Thyroid gland (tissue), 4 donors: ENCODE data around the gene BRIP1. TPM values are rescaled to one million over a fixed set of nuclear protein-coding genes. Genes with fewer than 3 reads are reported as not detected.

ENCODE experiments used
- DNase-seq, 2 donors: peaks; one replicate each; pipeline ENCODE4 v3.0.0-alpha.2; 2019
- H3K27ac ChIP-seq, 3 donors: fragments of 200-600 bp; sonication (generic); 1 replicate in 2 of 3; 2 replicates in 1 of 3; pipeline ENCODE4 v1.5.1; 2016 to 2019; ENCODE audit warnings: mild to moderate bottlenecking in 1 of 3, moderate library complexity in 1 of 3
- H3K27me3 ChIP-seq: fragments of 200-600 bp; sonication (generic); one replicate; pipeline ENCODE4 v1.5.1; 2019
- H3K36me3 ChIP-seq, 2 donors: fragments of 200-600 bp; sonication (generic); one replicate each; pipeline ENCODE4 v1.5.1; 2016 to 2019
- H3K4me1 ChIP-seq, 2 donors: fragments of 200-600 bp; sonication (generic); one replicate each; pipeline ENCODE4 v1.5.1; 2017 to 2019
- H3K4me3 ChIP-seq, 3 donors: fragments of 200-600 bp; sonication (generic); replicated peaks in 1 of 3; 1 replicate in 2 of 3; 2 replicates in 1 of 3; pipeline ENCODE4 v1.5.1; 2016; ENCODE audit warnings: mild to moderate bottlenecking in 1 of 3
- H3K9me3 ChIP-seq: fragments of 200-600 bp; sonication (generic); one replicate; pipeline ENCODE4 v1.5.1; 2017
- POLR2A ChIP-seq, 2 donors: fragments of 450-650 bp; IDR thresholded peaks; one replicate each; pipeline ENCODE4 v1.6.1; 2017; ENCODE audit warnings: antibody characterized with exemption in 2 of 2, mild to moderate bottlenecking in 2 of 2, moderate library complexity in 1 of 2
- WGBS, 2 donors: methylation state at CpG; one replicate each; pipeline ENCODE4 v1.1.5; 2017; 5-methylcytosine and 5-hydroxymethylcytosine counted together
- intact Hi-C: fragments of 100-400 bp; cut with DNase I; formaldehyde crosslinking; loops from one replicate; pipeline ENCODE4 v1.15.1; 2023
- total RNA-seq, 4 donors: library from RNA; depleted of rRNA; stranded (reverse); fragments of >200 nt; gene quantifications; one replicate each; pipeline ENCODE4 v1.2.3, GENCODE V29; 2016
- TF ChIP-seq, protein P1 (sequence below), 6 experiments: fragments of 200-600 bp in 3 of 6; fragments of 450-650 bp in 3 of 6; sonication (generic) in 3 of 6; IDR thresholded peaks; one replicate each; pipeline ENCODE4 v1.5.1; 2016 to 2019; ENCODE audit warnings: antibody characterized with exemption in 6 of 6, mild to moderate bottlenecking in 2 of 6, inconsistent platforms in 1 of 6, moderate library complexity in 1 of 6

The BRIP1 gene
- total RNA-seq, 4 donors from 2014 or later = 0.40 TPM; not detected in 3

DNA sequence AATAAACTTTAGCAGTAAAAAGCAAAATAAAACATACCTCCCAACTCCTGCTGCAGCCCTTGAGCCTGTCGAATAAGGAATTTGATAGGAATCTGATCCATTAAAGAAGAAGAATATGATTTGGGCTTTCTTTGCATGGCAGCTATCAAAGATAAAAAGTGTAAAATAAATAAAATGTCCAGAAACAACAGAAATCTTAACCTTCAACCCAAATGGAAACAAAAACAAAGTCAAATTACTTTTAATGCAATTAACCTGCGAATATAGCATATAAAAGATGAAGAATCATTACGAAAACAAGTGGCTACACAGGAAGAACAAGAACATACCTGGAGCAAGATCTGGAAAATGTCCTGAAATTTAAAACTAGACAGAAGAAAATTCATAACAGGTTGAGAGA lies 21.5 kb upstream of the BRIP1 start:
- TF ChIP-seq POLR2A (IDR thresholded peaks at IDR 0.05) = no peak
- TF ChIP-seq, protein P1, sequence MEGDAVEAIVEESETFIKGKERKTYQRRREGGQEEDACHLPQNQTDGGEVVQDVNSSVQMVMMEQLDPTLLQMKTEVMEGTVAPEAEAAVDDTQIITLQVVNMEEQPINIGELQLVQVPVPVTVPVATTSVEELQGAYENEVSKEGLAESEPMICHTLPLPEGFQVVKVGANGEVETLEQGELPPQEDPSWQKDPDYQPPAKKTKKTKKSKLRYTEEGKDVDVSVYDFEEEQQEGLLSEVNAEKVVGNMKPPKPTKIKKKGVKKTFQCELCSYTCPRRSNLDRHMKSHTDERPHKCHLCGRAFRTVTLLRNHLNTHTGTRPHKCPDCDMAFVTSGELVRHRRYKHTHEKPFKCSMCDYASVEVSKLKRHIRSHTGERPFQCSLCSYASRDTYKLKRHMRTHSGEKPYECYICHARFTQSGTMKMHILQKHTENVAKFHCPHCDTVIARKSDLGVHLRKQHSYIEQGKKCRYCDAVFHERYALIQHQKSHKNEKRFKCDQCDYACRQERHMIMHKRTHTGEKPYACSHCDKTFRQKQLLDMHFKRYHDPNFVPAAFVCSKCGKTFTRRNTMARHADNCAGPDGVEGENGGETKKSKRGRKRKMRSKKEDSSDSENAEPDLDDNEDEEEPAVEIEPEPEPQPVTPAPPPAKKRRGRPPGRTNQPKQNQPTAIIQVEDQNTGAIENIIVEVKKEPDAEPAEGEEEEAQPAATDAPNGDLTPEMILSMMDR (IDR thresholded peaks at IDR 0.05) = no peak
- no peak overlapping the region for H3K27ac ChIP-seq
- no peak overlapping the region for H3K4me3 ChIP-seq
- peaks cover 9 to 15% of the 10 kb centered on the region in 2 donors for H3K36me3 ChIP-seq
- DNase-seq = no peak
- no peaks in the 10 kb centered on the region for H3K27me3 ChIP-seq
- no peaks in the 10 kb centered on the region for H3K4me1 ChIP-seq
- no peaks in the 10 kb centered on the region for H3K9me3 ChIP-seq
- WGBS, 2 donors = 92 to 94% methylated on average over 3 of the region's 3 CpGs
- intact Hi-C loops = no loop called here

DNA sequence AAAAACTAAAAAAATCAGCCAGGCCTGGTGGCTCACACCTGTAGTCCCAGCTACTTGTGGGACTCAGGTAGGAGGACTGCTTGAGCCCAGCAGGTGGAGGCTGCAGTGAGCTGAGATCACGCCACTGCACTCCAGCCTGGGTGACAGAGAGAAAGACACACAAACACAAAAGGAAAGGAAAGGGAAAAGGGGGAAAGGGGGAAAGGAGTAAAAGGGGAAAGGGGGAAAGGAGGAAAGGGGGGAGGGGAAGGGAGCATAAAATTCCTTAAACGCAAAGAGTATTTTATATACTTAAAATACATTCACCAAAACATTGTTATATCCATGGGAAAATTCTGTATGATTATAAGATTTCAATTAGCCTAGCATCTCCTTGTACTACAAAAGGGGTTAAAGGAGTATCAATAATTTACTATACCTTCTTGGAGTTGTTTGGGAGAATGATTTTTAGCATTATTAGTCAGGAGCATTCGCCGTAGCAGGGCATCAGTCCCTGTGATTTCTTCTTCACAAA lies 17.3 kb upstream of the BRIP1 start:
- Histone ChIP-seq H3K4me1 (no peaks in the 10 kb centered on the region), H3K36me3 (peaks cover 15 to 20% of the 10 kb centered on the region in 2 donors)
- intact Hi-C loops = no loop called here

GRCh38 chr17:61878984-61879612 lies 15.8 kb upstream of the BRIP1 start:
- peaks cover 8 to 15% of the 10 kb centered on the region in 2 donors for H3K36me3 ChIP-seq
- H3K4me1 ChIP-seq = no peaks in the 10 kb centered on the region
- DNase-seq = no peak
- intact Hi-C loops = no loop called here
- H3K27ac ChIP-seq = no peak overlapping the region
- 92 to 96% methylated on average over 3 of the region's 3 CpGs for WGBS, 2 donors
- TF ChIP-seq POLR2A (IDR thresholded peaks at IDR 0.05) = no peak
- no peaks in the 10 kb centered on the region for H3K9me3 ChIP-seq
- no peaks in the 10 kb centered on the region for H3K27me3 ChIP-seq
- no peak overlapping the region for H3K4me3 ChIP-seq

More for the DNA sequence above, 17.3 kb upstream of the BRIP1 start:
- Histone ChIP-seq H3K9me3 (no peaks in the 10 kb centered on the region), H3K4me3 (no peak overlapping the region), H3K27me3 (no peaks in the 10 kb centered on the region), H3K27ac (no peak overlapping the region)
- WGBS, 2 donors = 98 to 100% methylated on average over 4 of the region's 4 CpGs
- no peak for DNase-seq
- no peak for TF ChIP-seq POLR2A (IDR thresholded peaks at IDR 0.05)
- TF ChIP-seq, protein P1 (IDR thresholded peaks at IDR 0.05) = no peak

GRCh38 chr17:61878520-61878919 lies 15.2 kb upstream of the BRIP1 start:
- H3K4me1 ChIP-seq = no peaks in the 10 kb centered on the region
- H3K36me3 ChIP-seq = peaks cover 4 to 15% of the 10 kb centered on the region in 2 donors
- no peak for DNase-seq
- H3K27ac ChIP-seq = no peak overlapping the region
- no peaks in the 10 kb centered on the region for H3K27me3 ChIP-seq
- WGBS, 2 donors = 72 to 96% methylated on average over 2 of the region's 2 CpGs
- H3K9me3 ChIP-seq = no peaks in the 10 kb centered on the region
- TF ChIP-seq POLR2A (IDR thresholded peaks at IDR 0.05) = no peak
- TF ChIP-seq, protein P1 (IDR thresholded peaks at IDR 0.05) = no peak
- no peak overlapping the region for H3K4me3 ChIP-seq
- intact Hi-C loops = no loop called here

DNA sequence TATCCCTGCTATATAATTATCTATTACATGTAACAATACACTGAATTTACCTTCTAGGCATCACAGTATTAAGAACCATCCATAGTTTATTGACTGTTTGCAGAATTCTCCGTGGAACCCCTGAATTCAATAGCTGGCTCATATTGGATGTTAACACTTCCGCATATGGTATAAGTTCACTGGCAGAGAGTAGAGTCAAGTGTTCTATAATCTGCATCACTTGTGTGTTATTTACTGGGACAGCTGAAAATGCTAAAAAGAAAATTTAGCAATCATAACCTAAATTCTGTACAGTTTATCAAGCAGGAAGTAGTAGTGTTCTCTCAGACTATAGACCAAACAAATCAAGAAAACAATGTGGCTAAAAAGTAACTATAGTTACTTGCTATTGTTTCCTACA lies 14.5 kb upstream of the BRIP1 start:
- H3K36me3 ChIP-seq = peaks cover 0 to 11% of the 10 kb centered on the region in 2 donors
- no peak for DNase-seq
- no peak for TF ChIP-seq POLR2A (IDR thresholded peaks at IDR 0.05)
- TF ChIP-seq, protein P1 (IDR thresholded peaks at IDR 0.05) = no peak
- H3K9me3 ChIP-seq = no peaks in the 10 kb centered on the region
- 91 to 94% methylated on average over 2 of the region's 2 CpGs for WGBS, 2 donors
- intact Hi-C loops = no loop called here
- H3K4me1 ChIP-seq = no peaks in the 10 kb centered on the region
- H3K27me3 ChIP-seq = no peaks in the 10 kb centered on the region
- no peak overlapping the region for H3K4me3 ChIP-seq
- H3K27ac ChIP-seq = no peak overlapping the region
